ENCODE data around the gene ROBO1.
A peak's percentile ranks its signal among the peaks of the same experiment; 100 is the strongest.

Gene ROBO1

DNA sequence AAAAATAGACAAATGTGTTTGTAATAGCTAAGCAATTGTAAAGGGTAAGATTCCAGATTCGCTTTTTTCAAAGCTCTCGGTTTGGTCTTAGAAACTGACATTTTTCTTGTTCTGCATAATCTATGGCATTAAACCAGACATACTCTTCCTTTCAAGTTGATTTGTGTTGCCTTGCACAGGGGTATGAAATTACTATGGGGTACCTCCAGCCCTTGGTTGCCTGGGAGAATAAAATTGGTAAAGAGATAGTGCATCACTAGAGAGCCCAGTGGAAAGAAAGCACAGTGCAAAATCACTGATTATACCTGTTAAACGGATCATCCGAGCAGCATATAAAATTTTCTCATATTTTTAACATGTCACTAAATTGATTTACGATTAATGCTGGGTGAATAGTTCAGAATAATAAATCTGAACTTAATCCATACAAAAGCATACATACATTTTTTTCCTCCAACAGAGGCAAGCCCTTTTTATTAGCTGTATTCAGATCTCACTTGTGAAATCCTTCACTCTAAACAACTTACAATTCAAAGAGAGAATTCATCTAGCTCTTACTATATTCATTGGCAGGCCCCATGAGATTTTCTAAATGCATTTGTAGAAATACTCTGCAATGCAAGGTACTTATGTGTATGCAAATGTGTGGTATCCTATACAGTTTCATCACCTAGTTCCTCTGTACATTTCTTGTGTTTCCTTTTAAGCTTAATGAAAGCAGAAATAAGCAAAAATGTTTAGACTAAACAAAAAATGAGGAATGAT lies 224.4 kb downstream of the ROBO1 start:
- Histone ChIP-seq H2AFZ (ENCODE audit: low read depth) (no peak overlapping the region), H4K20me1 (ENCODE audit: insufficient read depth) (no peaks in the 10 kb centered on the region), H3K4me1 (ENCODE audit: low read depth, poor library complexity, severe bottlenecking) (no peaks in the 10 kb centered on the region), H3K79me2 (ENCODE audit: insufficient read depth, low read depth) (no peaks in the 10 kb centered on the region), H3K4me2 (no peak overlapping the region), H3K36me3 (ENCODE audit: insufficient read depth) (no peaks in the 10 kb centered on the region), H3K27ac (no peak overlapping the region), H3K4me3 (IDR thresholded peaks at IDR 0.05; ENCODE audit: insufficient read depth, low read depth, low read length) (no peak overlapping the region), H3K27me3 (ENCODE audit: insufficient read depth, low read depth) (no peaks in the 10 kb centered on the region), H3K9ac (no peak overlapping the region)
- TF ChIP-seq, protein P1, sequence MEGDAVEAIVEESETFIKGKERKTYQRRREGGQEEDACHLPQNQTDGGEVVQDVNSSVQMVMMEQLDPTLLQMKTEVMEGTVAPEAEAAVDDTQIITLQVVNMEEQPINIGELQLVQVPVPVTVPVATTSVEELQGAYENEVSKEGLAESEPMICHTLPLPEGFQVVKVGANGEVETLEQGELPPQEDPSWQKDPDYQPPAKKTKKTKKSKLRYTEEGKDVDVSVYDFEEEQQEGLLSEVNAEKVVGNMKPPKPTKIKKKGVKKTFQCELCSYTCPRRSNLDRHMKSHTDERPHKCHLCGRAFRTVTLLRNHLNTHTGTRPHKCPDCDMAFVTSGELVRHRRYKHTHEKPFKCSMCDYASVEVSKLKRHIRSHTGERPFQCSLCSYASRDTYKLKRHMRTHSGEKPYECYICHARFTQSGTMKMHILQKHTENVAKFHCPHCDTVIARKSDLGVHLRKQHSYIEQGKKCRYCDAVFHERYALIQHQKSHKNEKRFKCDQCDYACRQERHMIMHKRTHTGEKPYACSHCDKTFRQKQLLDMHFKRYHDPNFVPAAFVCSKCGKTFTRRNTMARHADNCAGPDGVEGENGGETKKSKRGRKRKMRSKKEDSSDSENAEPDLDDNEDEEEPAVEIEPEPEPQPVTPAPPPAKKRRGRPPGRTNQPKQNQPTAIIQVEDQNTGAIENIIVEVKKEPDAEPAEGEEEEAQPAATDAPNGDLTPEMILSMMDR (conservative IDR thresholded peaks at IDR 0.05; ENCODE audit: low read depth, low read length), result no peak

DNA sequence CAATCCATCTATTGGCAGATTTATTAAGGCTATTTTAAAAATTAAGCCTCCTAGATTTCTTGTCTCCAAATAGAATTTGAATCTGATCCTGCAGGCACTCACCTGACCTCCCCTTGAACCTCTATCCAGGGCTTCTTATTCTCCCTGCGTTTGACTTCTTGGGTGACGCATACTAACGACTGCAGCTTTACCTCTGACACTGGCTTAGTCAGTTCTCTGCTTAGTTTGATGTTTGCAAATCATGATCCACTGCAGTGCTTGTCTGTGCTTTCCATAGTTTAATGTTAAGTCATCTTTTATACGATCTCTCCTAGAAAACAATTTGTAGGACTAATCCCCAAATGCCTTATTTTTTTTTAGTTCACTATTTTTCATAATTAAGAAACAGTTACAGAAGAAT lies 233.1 kb downstream of the ROBO1 start:
- Histone ChIP-seq H3K79me2 (ENCODE audit: insufficient read depth, low read depth) (no peaks in the 10 kb centered on the region), H3K4me3 (IDR thresholded peaks at IDR 0.05; ENCODE audit: insufficient read depth, low read depth, low read length) (no peak overlapping the region), H3K4me2 (no peak overlapping the region), H3K4me1 (ENCODE audit: low read depth, poor library complexity, severe bottlenecking) (no peaks in the 10 kb centered on the region), H3K27ac (no peak overlapping the region), H3K9ac (no peak overlapping the region), H3K36me3 (ENCODE audit: insufficient read depth) (no peaks in the 10 kb centered on the region), H2AFZ (ENCODE audit: low read depth) (no peak overlapping the region), H3K27me3 (ENCODE audit: insufficient read depth, low read depth) (no peaks in the 10 kb centered on the region), H4K20me1 (ENCODE audit: insufficient read depth) (no peaks in the 10 kb centered on the region)
- TF ChIP-seq, protein P1 (conservative IDR thresholded peaks at IDR 0.05; ENCODE audit: low read depth, low read length), result no peak

DNA sequence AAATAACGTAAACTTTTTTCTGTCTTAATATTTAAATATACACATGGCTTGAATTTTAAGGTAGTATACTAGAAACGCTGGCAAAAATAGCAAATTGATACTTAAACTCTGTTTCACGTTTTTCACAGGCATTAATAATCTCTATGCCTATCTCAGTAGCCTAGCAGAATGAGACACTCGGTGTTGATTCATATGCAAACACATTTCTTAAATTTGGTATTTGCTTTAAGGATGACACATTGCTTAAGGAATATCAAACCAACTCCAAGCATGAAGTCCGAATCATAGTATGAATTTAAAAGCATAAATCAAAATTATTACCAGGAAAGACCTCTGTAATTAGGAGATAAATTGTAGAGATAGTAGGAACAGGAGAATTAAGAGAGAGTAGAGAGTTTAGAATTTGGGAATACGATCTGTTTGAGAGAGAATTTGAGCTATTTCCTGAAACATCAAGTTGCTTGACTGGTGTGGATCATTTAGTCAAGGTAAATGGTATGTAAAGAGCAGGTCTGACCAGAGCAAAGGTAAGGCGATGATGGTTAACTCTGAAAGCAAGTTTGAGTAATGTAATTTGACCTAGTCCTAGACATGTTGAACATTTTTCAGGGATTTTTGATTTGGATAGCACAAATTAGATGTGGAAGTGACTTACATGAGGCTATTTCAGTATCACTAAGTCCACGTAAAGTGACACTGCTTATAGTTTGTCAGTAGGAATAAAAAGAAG lies 236.1 kb downstream of the ROBO1 start:
- H4K20me1 ChIP-seq (ENCODE audit: insufficient read depth), result no peaks in the 10 kb centered on the region
- no peak overlapping the region for H3K9ac ChIP-seq
- no peaks in the 10 kb centered on the region for H3K36me3 ChIP-seq (ENCODE audit: insufficient read depth)
- no peaks in the 10 kb centered on the region for H3K4me1 ChIP-seq (ENCODE audit: low read depth, poor library complexity, severe bottlenecking)
- no peak overlapping the region for H2AFZ ChIP-seq (ENCODE audit: low read depth)
- H3K27ac ChIP-seq, result no peak overlapping the region
- H3K4me3 ChIP-seq (IDR thresholded peaks at IDR 0.05; ENCODE audit: insufficient read depth, low read depth, low read length), result no peak overlapping the region
- TF ChIP-seq, protein P1 (conservative IDR thresholded peaks at IDR 0.05; ENCODE audit: low read depth, low read length), result no peak
- H3K27me3 ChIP-seq (ENCODE audit: insufficient read depth, low read depth), result no peaks in the 10 kb centered on the region
- no peak overlapping the region for H3K4me2 ChIP-seq
- H3K79me2 ChIP-seq (ENCODE audit: insufficient read depth, low read depth), result no peaks in the 10 kb centered on the region

DNA sequence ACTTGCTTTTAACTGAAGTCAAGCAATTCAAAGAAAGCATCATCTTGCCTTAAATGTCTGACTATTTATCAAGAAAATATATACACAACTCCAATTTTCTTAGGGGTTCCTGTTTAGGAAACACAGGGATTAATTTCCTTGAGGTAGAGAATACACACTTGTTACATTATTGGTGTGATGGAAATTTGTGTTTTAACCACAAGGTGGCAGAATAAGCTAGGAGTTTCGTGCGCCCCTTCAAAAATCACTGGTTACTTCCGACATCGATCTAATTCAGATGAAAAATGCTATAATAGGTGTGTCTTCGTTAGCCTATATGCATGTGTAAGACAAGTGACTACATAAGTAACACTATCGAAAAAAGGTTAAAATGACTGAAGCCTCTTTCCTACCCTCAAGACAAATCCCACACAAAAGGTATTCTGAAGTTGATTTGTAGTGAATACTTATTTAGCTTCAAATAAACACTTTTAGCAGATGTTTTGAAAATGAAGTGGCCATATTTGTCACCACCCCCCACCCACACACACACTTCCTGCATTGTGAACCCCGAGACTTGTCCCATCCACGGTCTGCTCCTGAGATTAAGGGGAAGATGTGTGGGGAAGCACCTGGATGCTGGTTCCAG lies 246.5 kb downstream of the ROBO1 start:
- no peaks in the 10 kb centered on the region for H3K27me3 ChIP-seq (ENCODE audit: insufficient read depth, low read depth)
- no peak overlapping the region for H3K9ac ChIP-seq
- no peaks in the 10 kb centered on the region for H3K79me2 ChIP-seq (ENCODE audit: insufficient read depth, low read depth)
- H3K36me3 ChIP-seq (ENCODE audit: insufficient read depth), result no peaks in the 10 kb centered on the region
- no peak overlapping the region for H3K4me3 ChIP-seq (IDR thresholded peaks at IDR 0.05; ENCODE audit: insufficient read depth, low read depth, low read length)
- H3K27ac ChIP-seq, result no peak overlapping the region
- TF ChIP-seq, protein P1 (conservative IDR thresholded peaks at IDR 0.05; ENCODE audit: low read depth, low read length), result peak; percentile 56
- peak overlapping the region; percentile 18; the same call in 1 of the 2 replicates for H3K4me2 ChIP-seq
- no peaks in the 10 kb centered on the region for H4K20me1 ChIP-seq (ENCODE audit: insufficient read depth)
- peak overlapping the region; percentile 11; the same call in 1 of the 2 replicates for H2AFZ ChIP-seq (ENCODE audit: low read depth)
- H3K4me1 ChIP-seq (ENCODE audit: low read depth, poor library complexity, severe bottlenecking), result no peaks in the 10 kb centered on the region
